HG02938 (cell line): ENCODE data around the gene TRIM54.

Source experiments
- ATAC-seq: cut with Tn5 transposase; IDR thresholded peaks from one replicate; pipeline ENCODE4 v1.9.1; 2021; ENCODE audit warnings: mild to moderate bottlenecking, moderate library complexity; ENCODE audit not compliant: unreplicated experiment

The TRIM54 gene

GRCh38 chr2:27353762-27354596 is 71.8 kb downstream of the TRIM54 start:
- ATAC-seq, result no peak

DNA sequence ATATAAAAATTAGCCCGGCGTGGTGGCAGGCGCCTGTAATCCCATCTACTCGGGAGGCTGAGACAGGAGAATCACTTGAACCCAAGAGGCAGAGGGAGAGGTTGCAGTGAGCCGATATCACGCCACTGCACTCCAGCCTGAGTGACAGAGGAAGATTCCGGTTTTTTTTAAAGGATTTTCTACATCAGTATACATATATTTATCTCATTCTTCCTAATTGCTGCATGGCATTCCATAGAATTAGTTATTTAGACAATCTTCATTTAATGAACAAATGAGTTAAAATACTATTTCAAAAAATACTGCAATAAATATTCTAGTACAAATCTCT is 72.3 kb downstream of the TRIM54 start:
- ATAC-seq, result no peak

- ATAC-seq, result peak; percentile 32
Measured at GRCh38 chr2:27356056-27356381, 73.8 kb downstream of the TRIM54 start.

DNA sequence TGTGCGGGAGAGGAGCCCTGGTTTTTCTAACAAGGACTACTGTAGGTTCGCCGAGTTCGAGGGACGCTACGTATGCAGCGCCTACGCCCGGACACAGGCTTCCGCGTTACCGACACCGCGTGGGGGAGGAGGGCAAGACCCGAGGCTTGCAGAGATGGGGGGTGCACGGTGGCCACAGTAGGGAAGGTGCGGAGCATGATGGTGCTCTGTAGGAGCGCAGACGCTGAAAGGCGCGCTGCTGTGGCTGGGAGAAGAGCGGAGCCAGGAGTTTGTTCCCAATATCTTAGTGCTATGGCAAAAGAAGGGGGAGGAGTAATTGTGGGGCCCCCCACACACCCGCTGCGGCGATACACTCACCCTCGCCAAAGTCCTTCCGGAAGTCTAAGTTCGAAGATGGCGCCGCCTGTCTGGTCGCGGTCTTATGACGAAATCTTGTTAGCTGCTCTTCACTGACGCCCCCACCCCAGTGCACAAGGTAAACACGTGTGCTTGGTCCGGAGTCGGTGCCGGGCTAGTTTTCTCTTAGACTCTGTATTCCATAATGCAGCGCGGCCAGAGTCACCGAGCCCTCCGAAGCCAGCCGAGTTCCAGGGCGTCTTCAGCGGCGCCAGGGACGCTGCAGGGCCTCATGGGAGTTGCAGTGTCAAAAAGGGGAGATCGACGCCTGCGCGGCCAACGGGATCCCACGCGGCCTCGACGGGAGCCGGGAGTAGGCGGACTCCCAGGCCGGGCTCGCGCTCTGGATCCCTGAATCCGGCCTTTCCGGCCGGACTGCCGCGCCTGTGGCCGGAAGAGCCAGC is 74.4 kb downstream of the TRIM54 start, which contains the start of gene GTF3C2:
GTF3C2 (minus strand) TSS at position 383 of the 800 bp plus-strand sequence. CDS start 13,210 bp downstream, outside the sequence.
- peak; percentile 80 for ATAC-seq
